Lower leg skin (tissue), 3 donors: Measurements from ENCODE around the gene DBNL.

Experiments used
- CTCF ChIP-seq, 3 donors: fragments of 450-650 bp; IDR thresholded peaks; one replicate each; pipeline ENCODE4 v1.5.1; 2016; ENCODE audit warnings: antibody characterized with exemption in 3 of 3, mild to moderate bottlenecking in 3 of 3, moderate library complexity in 2 of 3
- POLR2A ChIP-seq, 2 donors: fragments of 450-650 bp; IDR thresholded peaks; one replicate each; pipeline ENCODE4 v1.6.1; 2016 to 2017; ENCODE audit warnings: antibody characterized with exemption in 2 of 2, mild to moderate bottlenecking in 1 of 2, moderate library complexity in 1 of 2

- TF ChIP-seq CTCF (IDR thresholded peaks at IDR 0.05) (no peak), POLR2A (IDR thresholded peaks at IDR 0.05) (no peak)
Observed at GRCh38 chr7:44084701-44085100, 40.2 kb downstream of the DBNL start.
